ENCODE measurements around the gene ACOD1.
"Not testable (repeated sequence)": the region's sequence is repeated elsewhere in the genome, so short reads cannot be mapped to it uniquely, and the experiment has no call there.

The ACOD1 gene

DNA sequence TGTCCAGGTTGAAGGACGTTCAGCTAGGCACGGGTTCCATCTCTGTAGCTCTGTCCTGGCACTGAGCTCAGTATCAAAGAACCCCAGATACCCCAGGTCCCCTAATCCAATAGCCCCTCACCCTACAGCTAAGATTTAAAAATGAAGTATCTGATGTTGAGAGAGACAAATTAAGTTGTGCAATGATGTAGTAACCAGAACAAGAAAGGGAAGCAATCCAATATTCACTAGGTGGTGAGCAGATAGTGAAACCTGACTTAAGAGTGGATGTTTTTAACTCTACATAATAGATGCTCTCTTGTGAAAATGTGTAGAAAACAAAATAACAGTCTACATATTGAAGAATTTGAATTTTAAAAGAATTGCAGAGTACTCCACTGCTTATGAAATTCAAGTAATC lies 1.8 kb downstream of the ACOD1 start:
- no peak overlapping the region for H3K4me3 ChIP-seq (ENCODE audit: low read depth, low read length)

DNA sequence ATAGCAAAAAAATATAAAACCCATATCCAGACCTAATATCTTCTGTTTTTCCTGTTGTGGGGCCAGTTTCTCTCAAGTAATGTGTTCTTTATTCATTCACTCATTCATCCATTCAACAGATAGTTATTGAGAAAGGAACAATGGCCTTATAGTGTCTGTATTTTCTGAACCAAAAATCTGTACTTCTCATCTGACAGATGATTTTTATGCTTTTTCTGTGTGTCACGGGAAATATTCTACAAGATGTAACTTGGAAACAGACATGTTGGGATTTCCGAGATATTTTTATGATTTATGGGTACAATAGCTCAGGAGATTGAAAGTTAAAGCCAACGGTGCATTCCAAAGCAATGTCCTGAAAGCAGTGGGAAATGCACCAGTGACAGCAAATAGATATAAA lies 5.7 kb downstream of the ACOD1 start:
- no peak overlapping the region for H3K4me3 ChIP-seq (ENCODE audit: low read depth, low read length)

DNA sequence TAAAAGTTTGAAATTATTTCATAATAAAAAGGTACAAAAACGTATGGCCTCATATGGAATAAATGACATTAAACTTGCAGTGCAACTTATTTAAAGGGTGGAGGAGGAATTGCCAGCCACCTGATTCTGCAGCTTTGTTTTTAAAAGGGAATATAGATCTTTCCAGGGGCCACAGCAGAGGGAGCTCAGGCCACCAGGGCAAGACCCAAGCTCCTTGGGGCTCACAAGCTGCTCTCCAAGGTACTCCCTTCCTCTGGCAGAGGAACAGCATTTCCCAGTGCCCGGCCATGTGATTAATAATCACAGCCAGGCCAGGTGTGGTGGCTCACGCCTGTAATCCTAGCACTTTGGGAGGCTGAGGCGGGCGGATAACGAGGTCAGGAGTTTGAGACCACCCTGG lies 6.2 kb downstream of the ACOD1 start:
- H3K4me3 ChIP-seq (ENCODE audit: low read depth, low read length): no peak overlapping the region

DNA sequence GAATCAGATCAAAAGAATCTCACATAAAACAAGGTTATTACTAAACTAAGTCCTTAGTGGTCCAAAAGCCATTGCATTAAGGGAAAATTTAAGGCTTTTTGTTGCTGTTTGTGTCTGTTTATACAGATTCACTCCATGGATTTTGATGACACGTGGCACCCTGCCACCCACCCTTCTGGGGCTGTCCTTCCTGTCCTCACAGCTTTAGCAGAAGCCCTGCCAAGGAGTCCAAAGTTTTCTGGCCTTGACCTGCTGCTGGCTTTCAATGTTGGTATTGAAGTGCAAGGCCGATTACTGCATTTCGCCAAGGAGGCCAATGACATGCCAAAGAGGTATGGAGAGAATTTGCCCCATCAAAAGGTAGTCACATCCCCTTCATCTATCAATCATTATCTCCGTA lies 6.9 kb downstream of the ACOD1 start:
- no peak overlapping the region for H3K4me3 ChIP-seq (ENCODE audit: low read depth, low read length)

DNA sequence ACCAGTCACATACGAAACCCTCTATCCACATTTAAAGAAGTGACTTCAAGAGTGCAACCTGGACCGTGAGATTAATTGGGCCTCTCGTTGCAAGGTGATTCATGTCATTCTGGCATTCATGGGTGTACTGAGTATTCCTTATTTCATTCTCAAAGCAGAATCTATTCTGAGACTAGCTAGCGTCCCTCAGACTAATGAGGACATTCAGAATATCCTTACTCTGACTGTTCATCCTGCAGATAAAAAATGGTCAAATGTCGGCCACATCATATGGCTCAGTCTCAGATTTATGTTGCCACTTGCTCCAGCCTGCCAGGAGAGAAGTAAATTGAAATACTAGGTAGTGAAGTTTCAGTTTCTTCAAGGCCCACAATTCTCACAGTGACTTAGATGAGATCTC lies 7.3 kb downstream of the ACOD1 start:
- H3K4me3 ChIP-seq (ENCODE audit: low read depth, low read length): no peak overlapping the region

DNA sequence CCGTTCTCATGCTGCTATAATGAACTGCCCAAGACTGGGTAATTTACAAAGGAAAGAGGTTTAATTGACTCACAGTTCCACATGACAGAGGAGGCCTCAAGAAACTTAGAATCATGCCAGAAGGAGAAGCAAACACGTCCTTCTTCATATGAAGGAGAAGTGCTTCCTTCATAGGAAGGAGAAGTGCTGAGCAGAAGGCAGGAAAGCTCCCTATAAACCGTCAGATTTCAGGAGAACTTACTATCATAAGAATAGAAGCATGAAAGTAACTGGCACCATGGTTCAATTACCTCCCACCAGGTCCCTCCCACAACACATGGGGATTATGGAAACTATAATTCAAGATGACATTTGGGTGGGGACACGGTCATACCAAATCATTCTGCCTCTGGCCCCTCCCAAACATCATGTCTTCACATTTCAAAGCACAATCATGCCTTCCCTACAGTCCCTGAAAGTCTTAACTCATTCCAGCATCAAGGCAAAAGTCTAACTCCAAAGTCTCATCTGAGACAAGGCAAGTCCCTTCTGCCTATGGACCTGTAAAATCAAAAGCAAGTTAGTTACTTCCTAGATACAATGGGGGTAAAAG lies 10.6 kb downstream of the ACOD1 start:
- H3K4me3 ChIP-seq (ENCODE audit: low read depth, low read length): no peak overlapping the region

DNA sequence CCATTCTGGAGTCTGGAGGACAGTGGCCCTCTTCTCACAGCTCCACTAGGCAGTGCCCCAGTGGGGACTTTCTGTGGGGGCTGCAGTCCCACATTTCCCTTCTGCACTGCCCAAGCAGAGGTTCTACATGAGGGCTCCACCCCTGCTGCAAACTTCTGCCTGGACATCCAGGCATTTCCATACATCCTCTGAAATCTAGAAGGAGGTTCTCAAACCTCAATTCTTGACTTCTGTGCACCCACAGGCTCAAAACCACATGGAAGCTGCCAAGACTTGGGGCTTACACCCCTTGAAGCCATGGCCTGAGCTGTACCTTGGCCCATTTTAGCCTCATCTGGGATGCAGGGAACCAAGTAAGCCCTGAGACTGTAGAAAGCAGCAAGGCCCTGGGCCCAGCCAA lies 11.4 kb downstream of the ACOD1 start:
- H3K4me3 ChIP-seq (ENCODE audit: low read depth, low read length): not testable (repeated sequence)

DNA sequence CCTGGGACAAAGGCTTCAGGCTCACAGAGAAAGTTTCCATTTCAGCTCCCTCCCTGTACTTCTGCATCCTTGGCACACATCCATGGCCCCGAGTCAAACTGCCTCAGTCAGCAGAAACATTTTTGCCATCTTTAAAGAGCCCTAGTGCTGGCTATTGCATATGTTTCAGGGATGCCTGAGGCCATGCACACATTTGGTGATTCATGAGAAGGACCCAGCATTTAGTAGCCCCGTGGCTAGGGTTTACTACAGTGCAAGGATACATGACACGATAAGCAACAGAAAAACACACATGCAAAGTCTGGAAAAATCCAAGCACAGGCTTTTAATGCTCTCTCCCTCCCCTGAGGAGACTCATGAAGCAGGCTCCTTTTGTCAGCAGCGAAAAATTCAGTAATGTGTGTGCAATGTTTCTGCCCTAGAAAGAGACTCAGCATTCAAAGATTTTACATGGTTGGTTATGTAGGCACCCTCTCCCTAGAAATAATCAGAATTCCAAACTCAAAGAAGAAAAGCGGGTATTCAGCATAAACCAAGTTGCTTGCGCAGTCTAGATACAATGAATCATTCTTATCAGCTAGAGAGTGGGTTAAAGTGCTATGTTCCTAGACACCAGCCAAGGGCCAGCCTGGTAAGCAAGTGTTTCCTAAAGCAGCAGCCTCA lies 17.6 kb downstream of the ACOD1 start:
- H3K4me3 ChIP-seq (ENCODE audit: low read depth, low read length): no peak overlapping the region

DNA sequence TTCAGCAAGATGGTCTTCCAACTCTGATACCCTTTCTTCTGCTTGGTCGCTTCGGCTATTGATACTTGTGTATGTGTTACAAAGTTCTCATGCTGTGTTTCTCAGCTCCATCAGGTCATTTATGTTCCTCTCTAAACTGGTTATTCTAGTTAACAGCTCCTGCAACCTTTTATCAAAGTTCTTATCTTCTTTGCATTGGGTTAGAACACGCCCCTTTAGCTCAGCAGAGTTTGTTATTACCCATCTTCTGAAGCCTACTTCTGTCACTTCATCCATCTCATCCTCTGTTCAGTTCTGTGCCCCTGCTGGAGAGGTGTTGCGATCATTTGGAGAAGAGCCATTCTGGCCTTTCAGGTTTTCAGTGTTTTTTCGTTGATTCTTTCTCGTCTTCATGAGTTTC lies 18.7 kb downstream of the ACOD1 start:
- H3K4me3 ChIP-seq (ENCODE audit: low read depth, low read length): no peak overlapping the region

DNA sequence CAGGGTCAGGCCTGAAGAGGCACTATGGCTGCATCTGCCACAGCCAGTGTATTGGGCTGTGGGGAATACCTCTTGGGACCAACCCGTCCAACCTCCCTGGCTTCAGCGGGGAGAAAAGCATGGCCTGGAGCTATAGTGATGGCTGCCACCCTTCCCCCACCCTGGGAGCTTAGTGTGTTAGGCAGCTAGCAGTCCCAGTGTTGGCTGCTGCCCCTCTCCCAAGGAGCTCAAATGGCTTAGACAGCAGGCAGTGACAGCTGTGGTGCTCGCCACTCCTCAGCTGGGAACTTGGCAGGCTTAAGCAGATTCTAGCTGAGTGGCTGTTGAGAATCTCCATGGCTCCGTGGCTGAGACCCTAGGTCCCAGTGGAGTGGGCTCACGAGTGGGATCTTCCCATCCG lies 19.7 kb downstream of the ACOD1 start:
- no peak overlapping the region for H3K4me3 ChIP-seq (ENCODE audit: low read depth, low read length)

DNA sequence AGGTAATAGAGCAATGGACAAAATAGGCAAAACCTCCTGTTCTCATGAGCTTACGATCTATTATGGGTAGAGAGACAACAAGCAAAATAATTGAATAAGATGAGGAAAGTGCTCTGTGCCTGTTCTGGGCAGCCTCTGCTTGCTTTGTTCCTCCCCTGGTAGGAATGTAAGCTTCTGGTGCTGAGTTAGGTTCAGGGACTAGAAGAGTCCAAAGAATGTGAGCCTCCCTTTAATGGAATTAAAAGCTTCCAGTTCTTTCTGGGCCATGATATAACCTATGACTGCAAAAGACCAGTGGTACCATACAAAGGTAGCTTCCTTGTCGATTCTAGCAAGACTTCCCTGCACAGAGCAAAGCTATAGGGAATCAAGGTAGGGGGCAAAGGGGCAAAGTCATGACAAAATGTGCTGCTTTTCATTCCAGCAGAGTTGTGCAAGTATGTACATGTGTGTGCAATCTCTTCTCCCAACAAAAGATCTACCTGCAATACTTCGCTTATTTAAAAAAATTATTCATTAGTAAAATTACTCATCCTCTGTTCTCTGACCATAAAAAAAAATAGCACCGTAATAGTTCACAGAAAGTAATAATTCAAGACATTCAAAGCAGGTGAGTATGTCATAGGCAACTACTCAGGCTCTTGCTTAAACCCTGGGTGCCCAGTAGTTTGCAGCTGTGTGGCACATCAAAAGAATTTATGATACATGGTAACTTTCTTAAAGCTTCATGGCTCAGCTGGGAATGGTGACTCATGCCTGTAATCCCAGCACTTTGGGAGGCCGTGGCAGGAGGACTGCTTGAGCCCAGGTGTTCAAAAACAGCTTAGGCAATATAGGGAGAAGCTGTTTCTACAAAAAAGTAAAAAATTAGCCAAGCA lies 21.4 kb downstream of the ACOD1 start:
- H3K4me3 ChIP-seq (ENCODE audit: low read depth, low read length): no peak overlapping the region

DNA sequence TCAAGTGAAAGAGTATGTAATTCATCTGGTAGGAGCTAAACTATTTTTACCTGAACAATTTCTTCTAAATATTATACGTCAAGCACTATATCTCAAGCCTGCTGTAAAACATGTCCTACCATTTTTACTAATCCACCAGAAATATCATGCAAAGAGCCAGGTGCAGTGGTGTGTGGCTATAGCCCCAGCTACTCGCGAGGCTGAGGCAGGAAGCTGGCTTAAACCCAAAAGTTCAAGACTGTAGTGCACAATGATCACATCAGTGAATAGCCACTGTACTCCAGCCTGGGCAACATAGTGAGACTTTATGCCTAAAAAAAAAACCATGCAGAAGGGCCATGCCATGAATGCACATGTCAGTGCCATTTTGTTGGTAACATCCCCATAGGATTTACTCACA lies 22.9 kb downstream of the ACOD1 start:
- H3K4me3 ChIP-seq (ENCODE audit: low read depth, low read length): no peak overlapping the region

DNA sequence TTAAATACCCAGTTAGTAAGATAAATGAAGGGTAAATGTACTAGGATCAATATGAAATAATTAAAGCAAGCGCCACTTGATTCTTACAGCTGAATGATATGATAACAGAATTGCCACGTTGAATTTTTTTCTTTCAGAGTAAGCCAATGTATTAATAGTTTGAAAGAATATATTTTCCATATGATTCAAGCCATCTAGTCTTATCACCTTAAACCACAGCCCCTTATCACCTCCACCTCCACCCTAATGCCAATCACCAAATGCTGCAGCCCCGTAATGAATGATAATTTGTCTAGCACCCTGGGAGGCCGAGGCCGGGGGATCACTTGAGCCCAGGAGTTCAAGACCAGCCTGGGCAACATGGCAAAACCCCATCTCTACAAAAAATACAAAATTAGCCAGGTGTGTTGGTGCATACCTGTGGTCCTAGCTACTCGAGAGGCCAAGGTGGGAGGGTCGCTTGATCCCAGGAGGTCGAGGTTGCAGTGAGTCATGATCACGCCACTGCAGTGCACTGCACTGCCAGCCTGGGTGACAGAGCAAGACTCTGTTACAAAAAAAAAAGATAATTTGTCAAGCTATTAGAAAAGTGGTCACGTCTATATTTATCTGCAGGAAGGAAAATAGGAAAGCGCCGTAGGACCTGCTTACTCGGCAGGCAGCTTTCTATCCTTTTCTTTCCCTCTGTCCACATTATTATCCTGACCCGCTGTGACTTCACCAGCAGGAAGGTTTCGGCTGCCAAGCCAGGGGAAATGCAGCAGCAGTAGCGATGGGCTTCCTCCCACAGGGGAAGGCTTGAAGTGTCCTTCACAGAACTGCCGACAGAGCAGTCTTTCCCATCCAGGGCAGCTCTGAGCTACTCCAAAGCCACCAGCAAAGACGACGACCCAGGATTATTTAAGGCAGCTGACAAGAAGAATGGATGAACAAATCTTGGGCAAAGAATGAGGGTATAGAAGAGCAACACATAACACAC lies 23.8 kb downstream of the ACOD1 start:
- no peak overlapping the region for H3K4me3 ChIP-seq (ENCODE audit: low read depth, low read length)

DNA sequence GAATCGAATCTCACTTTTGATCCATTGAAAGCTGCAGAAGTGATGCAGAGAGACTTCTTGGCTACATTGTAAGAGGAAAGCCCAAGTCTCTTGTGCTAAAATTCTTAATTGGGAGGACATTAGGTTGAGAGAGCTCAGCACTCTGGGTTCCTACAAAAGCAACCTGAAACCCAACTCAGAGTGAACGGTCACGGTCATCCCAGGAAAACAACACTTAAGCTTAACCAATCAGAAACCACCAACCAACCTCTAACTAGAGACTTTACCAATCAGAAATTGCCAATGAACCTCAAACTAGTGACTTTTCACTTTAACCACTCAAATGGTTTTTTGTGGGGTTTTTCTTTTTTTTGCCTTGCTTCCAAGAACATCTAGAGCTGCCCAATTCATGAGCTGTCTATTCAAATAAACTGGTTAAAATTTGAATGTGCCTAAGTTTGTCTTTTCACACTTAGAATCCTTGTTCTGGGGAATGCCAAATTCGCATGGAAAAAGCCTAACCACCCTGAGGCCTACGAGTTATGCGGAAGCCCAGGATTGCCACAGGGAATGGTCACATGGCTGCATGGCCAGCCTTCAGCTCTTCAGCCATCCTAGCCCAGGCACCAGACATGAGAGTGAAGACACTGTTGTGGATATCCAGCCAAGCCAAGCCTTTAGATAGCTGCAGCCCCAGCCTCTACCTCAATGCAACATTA lies 25.8 kb downstream of the ACOD1 start:
- no peak overlapping the region for H3K4me3 ChIP-seq (ENCODE audit: low read depth, low read length)

DNA sequence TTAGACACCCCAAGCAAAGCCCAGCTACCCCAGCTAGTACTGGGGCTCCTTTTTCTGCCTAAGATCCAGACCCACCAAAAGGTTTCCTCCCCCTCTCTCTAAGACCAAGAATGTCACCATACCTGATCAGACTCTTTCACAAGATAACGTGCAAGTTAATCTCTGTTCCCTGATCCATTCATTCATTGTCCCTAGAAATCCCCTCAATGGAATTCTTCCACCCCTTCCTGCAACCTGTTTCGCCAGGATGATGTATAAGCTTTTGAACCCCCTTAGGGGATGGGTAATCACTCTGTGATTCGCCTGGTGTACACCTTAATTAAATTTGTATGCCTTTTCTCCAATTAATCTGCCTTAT lies 26.3 kb downstream of the ACOD1 start:
- H3K4me3 ChIP-seq (ENCODE audit: low read depth, low read length): no peak overlapping the region

DNA sequence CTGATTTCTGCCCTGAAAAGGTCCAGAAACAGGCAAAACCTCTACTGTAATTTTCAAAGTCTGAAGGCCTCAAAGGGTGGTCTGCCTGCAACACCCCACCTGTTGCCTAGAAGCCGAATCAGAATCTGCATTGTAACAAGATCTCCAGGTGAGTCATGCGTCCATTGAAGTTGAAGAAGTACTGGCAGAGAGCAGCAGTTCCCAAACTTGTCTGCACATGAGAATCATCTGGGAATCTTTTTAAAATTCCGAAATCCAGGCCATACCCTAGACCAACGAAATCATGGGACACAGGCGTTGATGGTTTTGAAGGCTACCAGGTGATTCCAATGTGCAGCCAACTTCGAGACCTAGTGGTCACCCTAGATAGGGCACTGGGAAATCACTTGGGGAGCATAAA lies 27.6 kb downstream of the ACOD1 start:
- no peak overlapping the region for H3K4me3 ChIP-seq (ENCODE audit: low read depth, low read length)

DNA sequence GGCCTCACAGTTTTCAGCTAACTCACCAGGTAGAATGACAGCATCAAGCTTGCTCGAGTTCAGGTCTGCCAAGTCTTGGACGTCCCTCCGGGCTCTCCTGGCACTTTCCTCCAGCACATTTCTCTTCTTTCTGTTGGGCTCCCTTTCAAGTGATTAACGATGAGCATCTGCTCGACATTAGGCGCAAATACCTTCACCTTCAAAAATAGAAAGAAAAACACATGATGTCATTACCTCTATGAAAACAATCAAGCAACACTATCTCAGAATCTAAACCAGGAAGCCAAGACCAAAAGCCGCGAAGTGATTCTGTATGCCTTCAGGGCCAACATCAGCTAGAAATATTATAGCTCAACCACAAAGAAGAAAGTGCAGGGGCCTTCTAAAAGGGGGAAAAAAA lies 28.2 kb downstream of the ACOD1 start:
- no peak overlapping the region for H3K4me3 ChIP-seq (ENCODE audit: low read depth, low read length)

DNA sequence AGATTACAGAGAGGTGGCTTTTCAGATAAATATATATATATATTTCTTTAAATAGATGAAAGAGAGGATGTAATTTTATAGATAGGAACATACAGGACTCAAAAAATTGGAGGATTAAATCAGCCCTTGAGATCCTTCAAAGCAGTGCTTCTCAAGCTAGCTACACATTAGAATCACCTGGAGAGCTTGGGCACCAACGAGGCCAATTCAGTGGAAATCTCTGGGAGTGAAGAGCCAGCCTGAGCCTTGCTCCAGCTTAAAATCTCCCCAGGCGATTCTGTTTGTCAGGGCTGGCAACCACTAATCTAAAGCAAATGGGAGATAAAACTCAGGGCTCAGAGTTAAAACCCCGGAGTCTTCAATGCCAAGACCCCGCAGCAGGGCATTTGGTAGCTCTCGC lies 28.6 kb downstream of the ACOD1 start:
- H3K4me3 ChIP-seq (ENCODE audit: low read depth, low read length): no peak overlapping the region

DNA sequence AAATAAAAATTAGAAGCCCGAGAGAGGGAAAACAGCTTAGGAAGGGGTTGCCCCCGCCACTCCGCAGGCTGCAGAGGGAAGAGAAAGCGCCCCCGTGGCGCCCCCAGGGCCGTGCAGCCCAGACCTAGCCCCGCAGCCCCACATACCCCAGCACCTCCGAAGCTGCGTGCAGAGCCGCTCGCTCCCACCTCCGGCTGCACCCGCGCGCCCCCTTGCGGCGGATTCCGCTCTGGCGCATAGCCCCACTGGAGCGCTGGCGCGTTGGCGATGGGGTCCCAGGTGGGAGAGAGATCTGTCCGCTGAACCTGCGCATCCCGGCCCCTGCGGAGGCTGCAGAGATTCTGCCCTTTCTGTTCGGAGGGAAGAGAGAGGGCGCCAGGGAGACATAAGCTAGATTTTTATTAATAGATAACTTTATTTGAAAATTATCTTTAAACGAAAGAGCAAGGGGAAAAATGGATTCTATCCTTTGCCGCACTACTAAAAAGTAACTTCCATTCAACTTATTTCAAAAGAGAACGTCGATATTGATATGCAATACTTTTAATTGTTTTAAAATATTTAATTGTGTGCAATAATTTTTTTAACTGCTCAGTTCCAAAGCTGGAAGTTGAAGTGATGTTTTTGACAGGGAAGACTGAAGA lies 31.9 kb downstream of the ACOD1 start:
- H3K4me3 ChIP-seq (ENCODE audit: low read depth, low read length): no peak overlapping the region

DNA sequence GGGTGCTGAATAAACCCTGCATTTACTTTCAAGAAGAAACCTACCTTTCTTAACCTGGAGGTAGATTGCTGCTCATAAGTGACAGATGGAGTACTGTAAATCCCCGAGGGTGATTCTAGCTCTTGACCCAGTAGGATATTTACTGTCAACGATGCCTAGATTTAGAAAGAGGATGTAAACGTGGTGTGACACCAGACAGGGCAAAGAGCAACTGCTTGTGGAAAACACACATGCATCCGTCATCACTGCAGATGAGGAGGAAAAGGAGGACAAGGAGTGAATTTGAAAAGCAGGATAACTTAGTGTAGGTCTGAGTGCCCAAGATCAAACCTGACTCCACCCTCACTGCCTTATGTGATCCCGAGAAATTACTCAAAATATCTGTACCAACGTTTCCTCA lies 33.8 kb downstream of the ACOD1 start:
- H3K4me3 ChIP-seq (ENCODE audit: low read depth, low read length): no peak overlapping the region

All from iPS-11a (cell line).